ENCODE measurements around the gene WFDC5.
"Not testable (repeated sequence)": the region's sequence is repeated elsewhere in the genome, so short reads cannot be mapped to it uniquely, and the experiment has no call there.

WFDC5 gene

GRCh38 chr20:45087097-45087790, 27.7 kb downstream of the WFDC5 start:
- DNase-seq: no peak

GRCh38 chr20:45085867-45086266, 29.1 kb downstream of the WFDC5 start:
- DNase-seq: no peak

- no peak for DNase-seq
These were observed 29.7 kb downstream of the WFDC5 start for GRCh38 chr20:45085289-45085688.

- no peak for DNase-seq
These were observed 31.8 kb downstream of the WFDC5 start for GRCh38 chr20:45083127-45083526.

GRCh38 chr20:45082468-45082867, 32.5 kb downstream of the WFDC5 start:
- no peak for DNase-seq

- no peak for DNase-seq
These were observed 33.9 kb downstream of the WFDC5 start for GRCh38 chr20:45080867-45081624.

- no peak for DNase-seq
These were observed 37.4 kb downstream of the WFDC5 start for GRCh38 chr20:45077559-45077958.

GRCh38 chr20:45073221-45073620, 41.8 kb downstream of the WFDC5 start:
- no peak for DNase-seq

- no peak for DNase-seq
These were observed 42.9 kb downstream of the WFDC5 start for GRCh38 chr20:45072066-45072465.

- DNase-seq: no peak
These were observed 43.9 kb downstream of the WFDC5 start for GRCh38 chr20:45070932-45071632.

GRCh38 chr20:45069261-45069660, 45.7 kb downstream of the WFDC5 start:
- no peak for DNase-seq

GRCh38 chr20:45067558-45067957, 47.4 kb downstream of the WFDC5 start:
- DNase-seq: no peak

GRCh38 chr20:45067087-45067486, 47.9 kb downstream of the WFDC5 start:
- DNase-seq: no peak

- no peak for DNase-seq
These were observed 48.6 kb downstream of the WFDC5 start for GRCh38 chr20:45066372-45066771.

- DNase-seq: no peak
These were observed 50.2 kb downstream of the WFDC5 start for GRCh38 chr20:45064812-45065211.

GRCh38 chr20:45063107-45063506, 51.9 kb downstream of the WFDC5 start:
- DNase-seq: not testable (repeated sequence)

- no peak for DNase-seq
These were observed 53.7 kb downstream of the WFDC5 start for GRCh38 chr20:45061244-45061643.

- DNase-seq: no peak
These were observed 54.7 kb downstream of the WFDC5 start for GRCh38 chr20:45060294-45060693.

Measured in activated CD8-positive, alpha-beta memory T cell treated with anti-CD3 and anti-CD28 coated beads, Interleukin-2, amount 50 U/mL, for 4 hours (primary cell).